A549 (cell line): ENCODE results near the gene RPL28. TPM values are rescaled to one million over a fixed set of nuclear protein-coding genes. Genes with fewer than 3 reads are reported as not detected.

Experiments
- ATAC-seq, 2 experiments: fragments of 200-7000 bp in 1 of 2; fragments of >200 bp in 1 of 2; cut with Nextera tagmentation in 1 of 2; cut with Tn5 transposase in 1 of 2; 3 replicates each; pipeline versions ENCODE4 v1.8.0 to v1.9.1; 2018 to 2020; ENCODE audit warnings: mild to moderate bottlenecking in 1 of 2, moderate library complexity in 1 of 2
- CTCF ChIA-PET: fragments of 300-600 bp; sonication (Branson Sonifier 250); formaldehyde crosslinking; extraction: SDS; loops from one replicate; lab custom pipeline; 2021; ENCODE audit warnings: antibody characterized with exemption, inconsistent platforms; lab: Yijun Ruan, JAX
- POLR2A ChIA-PET: fragments of 350-600 bp; formaldehyde crosslinking; extraction: SDS; loops from one replicate; lab custom pipeline; 2021; ENCODE audit warnings: antibody characterized with exemption, inconsistent platforms; lab: Yijun Ruan, JAX
- DNase-seq, 2 experiments: peaks; one replicate each; pipeline versions ENCODE4 v3.0.0 to v3.0.0-alpha.2; 2011 to 2016; ENCODE audit warnings: low read depth in 1 of 2, low spot score in 1 of 2
- FAIRE-seq: peaks from 2 replicates; lab custom pipeline; 2011; peaks lifted over from hg19 to GRCh38; lab: Jason Lieb, UNC
- H3K27ac ChIP-seq, 2 experiments: fragments of >200 bp; sonication (Bioruptor Twin); formaldehyde crosslinking; 3 replicates each; pipeline ENCODE4 v1.5.1; 2016 to 2017
- H3K4me1 ChIP-seq: fragments of >200 bp; sonication (Bioruptor Twin); formaldehyde crosslinking; 3 replicates; pipeline ENCODE4 v1.6.1; 2016
- H3K4me2 ChIP-seq: fragments of >200 bp; sonication (Bioruptor Twin); formaldehyde crosslinking; 3 replicates; pipeline ENCODE4 v1.6.1; 2016
- H3K4me3 ChIP-seq: fragments of >200 bp; sonication (Bioruptor Twin); formaldehyde crosslinking; 3 replicates; pipeline ENCODE4 v1.5.1; 2016
- H3K9me3 ChIP-seq: fragments of >200 bp; sonication (Bioruptor Twin); formaldehyde crosslinking; 3 replicates; pipeline ENCODE4 v1.6.1; 2016
- CEBPB ChIP-seq, 2 experiments: fragments of >200 bp in 1 of 2; sonication (Bioruptor Twin) in 1 of 2; formaldehyde crosslinking in 1 of 2; IDR thresholded peaks; 2 replicates each; pipeline ENCODE4 v1.6.1; 2012 to 2016
- EHF ChIP-seq: fragments of 250-450 bp; sonication (Bioruptor Pico); IDR thresholded peaks from 2 replicates; pipeline ENCODE4 v1.5.0; 2020; ENCODE audit warnings: mild to moderate bottlenecking
- HES2 ChIP-seq: fragments of >200 bp; sonication (Bioruptor Twin); formaldehyde crosslinking; IDR thresholded peaks from 2 replicates; pipeline ENCODE4 v1.6.1; 2016
- HOXA7 ChIP-seq: fragments of 250-450 bp; sonication (Bioruptor Pico); IDR thresholded peaks from 2 replicates; pipeline ENCODE4 v1.5.0; 2020; ENCODE audit warnings: mild to moderate bottlenecking, moderate library complexity
- KDM1A ChIP-seq: fragments of 200-600 bp; sonication (generic); IDR thresholded peaks from 2 replicates; pipeline ENCODE4 v1.6.1; 2016; ENCODE audit warnings: low read depth, mild to moderate bottlenecking
- MAFK ChIP-seq: fragments of 450-650 bp; IDR thresholded peaks from 2 replicates; pipeline ENCODE4 v1.6.1; 2014; ENCODE audit not compliant: partially characterized antibody
- NFE2L2 ChIP-seq: fragments of 150-350 bp; conservative IDR thresholded peaks from 2 replicates; pipeline ENCODE4 v1.6.1; 2014; ENCODE audit warnings: low read length
- NPAS2 ChIP-seq: fragments of 250-450 bp; sonication (Bioruptor Pico); IDR thresholded peaks from 2 replicates; pipeline ENCODE4 v1.8.0; 2022; ENCODE audit warnings: mild to moderate bottlenecking, moderate library complexity, borderline replicate concordance
- NR3C1 ChIP-seq: fragments of >200 bp; sonication (Bioruptor Twin); formaldehyde crosslinking; IDR thresholded peaks from 3 replicates; pipeline ENCODE4 v1.6.1; 2017
- PBX3 ChIP-seq: IDR thresholded peaks from 2 replicates; pipeline ENCODE4 v1.6.1; 2012
- RAD21 ChIP-seq, 2 experiments: fragments of >200 bp in 1 of 2; sonication (Bioruptor Twin) in 1 of 2; formaldehyde crosslinking in 1 of 2; IDR thresholded peaks in 1 of 2; conservative IDR thresholded peaks in 1 of 2; 2 replicates in 1 of 2; 3 replicates in 1 of 2; pipeline ENCODE4 v1.6.1; 2012 to 2018; ENCODE audit warnings: inconsistent platforms in 1 of 2
- RCOR1 ChIP-seq: fragments of 150-350 bp; IDR thresholded peaks from 2 replicates; pipeline ENCODE4 v1.6.1; 2014; ENCODE audit warnings: antibody characterized with exemption, low read length, low read depth
- REST ChIP-seq: fragments of 200-600 bp; sonication (generic); IDR thresholded peaks from 2 replicates; pipeline ENCODE4 v1.6.1; 2016; ENCODE audit warnings: antibody characterized with exemption, mild to moderate bottlenecking, moderate library complexity
- RFX5 ChIP-seq: fragments of 450-650 bp; IDR thresholded peaks from 2 replicates; pipeline ENCODE4 v1.7.1; 2014; ENCODE audit warnings: antibody characterized with exemption, mild to moderate bottlenecking, moderate library complexity
- TFCP2L1 ChIP-seq: fragments of 250-450 bp; sonication (Bioruptor Pico); IDR thresholded peaks from 2 replicates; pipeline ENCODE4 v1.5.0; 2021; ENCODE audit warnings: mild to moderate bottlenecking
- ZSCAN20 ChIP-seq: fragments of 250-450 bp; sonication (Bioruptor Pico); IDR thresholded peaks from 2 replicates; pipeline ENCODE4 v1.8.0; 2022; ENCODE audit warnings: mild to moderate bottlenecking, moderate library complexity
- WGBS: methylation state at CpG from one replicate; pipeline ENCODE4 v1.1.6; 2017; ENCODE audit errors: missing lambda C conversion rate; 5-methylcytosine and 5-hydroxymethylcytosine counted together
- polyA plus RNA-seq, 4 experiments: library from polyadenylated mRNA; depleted of rRNA in 3 of 4; stranded (reverse); fragments of >200 nt; fragmentation: RNase III in 1 of 4; extraction: RNeasy Plus Mini Kit Qiagen cat#74134 plus additional on column Dnase treatment in 1 of 4; gene quantifications; 2 replicates in 3 of 4; 3 replicates in 1 of 4; pipeline ENCODE4 v1.2.3, GENCODE V29; 2011 to 2017
- TF ChIP-seq, protein P1 (sequence below): fragments of >200 bp; sonication (Bioruptor Twin); formaldehyde crosslinking; IDR thresholded peaks from 3 replicates; pipeline ENCODE4 v1.6.1; 2016
- TF ChIP-seq, protein P2 (sequence below): fragments of 250-450 bp; sonication (Bioruptor Pico); IDR thresholded peaks from 2 replicates; pipeline ENCODE4 v1.5.0; 2021; ENCODE audit warnings: mild to moderate bottlenecking, moderate library complexity, borderline replicate concordance
- TF ChIP-seq, protein P3 (sequence below): fragments of 250-450 bp; sonication (Bioruptor Pico); IDR thresholded peaks from 2 replicates; pipeline ENCODE4 v1.5.0; 2020; ENCODE audit warnings: low read depth, mild to moderate bottlenecking, moderate library complexity

RPL28 gene
- polyA plus RNA-seq, 2 of the 4 experiments (the other 2 are of a cell fraction) = 329 to 2,037 TPM

DNA sequence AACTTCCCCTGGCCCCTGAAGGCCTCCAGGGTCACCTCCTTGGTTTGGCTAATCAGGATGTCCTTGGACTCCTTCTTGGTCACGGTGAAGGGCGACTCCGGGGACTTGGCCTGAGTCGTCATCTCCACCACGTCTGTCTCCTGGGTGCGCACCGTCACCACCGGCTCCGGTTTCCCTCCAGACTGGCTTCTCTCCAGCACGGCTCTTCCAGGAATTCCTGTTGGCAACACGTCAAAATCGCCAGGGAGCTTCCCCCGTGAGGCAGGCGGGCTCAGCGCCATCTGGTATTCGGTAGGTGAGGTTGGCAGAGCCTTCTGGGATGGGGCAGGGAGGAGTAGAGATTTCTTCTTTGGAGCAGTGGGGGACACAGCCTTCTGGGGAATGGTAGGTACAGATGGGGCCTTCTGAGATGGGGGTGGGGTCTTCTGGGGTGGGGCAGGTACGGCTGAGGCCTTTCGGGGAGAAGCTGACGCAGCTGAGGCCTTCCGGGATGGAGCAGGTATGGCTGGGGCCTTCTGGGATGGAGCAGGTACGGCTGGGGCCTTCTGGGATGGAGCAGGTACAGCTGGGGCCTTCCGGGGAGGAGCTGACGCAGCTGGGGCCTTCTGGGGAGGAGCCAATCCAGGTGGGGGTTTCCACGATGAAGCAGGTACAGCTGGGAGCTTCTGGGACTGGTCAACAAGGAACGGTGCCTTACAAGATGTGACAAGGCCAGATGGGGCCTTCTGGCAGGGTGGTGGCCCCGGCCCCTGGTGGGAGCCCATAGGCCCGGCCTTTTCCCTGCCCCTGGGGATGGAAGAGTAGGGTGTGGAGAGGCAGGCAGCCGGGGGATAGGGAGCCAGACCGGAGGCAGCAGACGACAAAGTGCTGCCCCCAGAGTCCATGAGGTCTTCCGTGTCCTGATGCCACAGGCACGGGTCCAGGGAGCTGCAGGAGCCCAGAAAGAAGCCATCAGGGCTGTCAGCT is 26.5 kb upstream of the RPL28 start (continued):
- TF ChIP-seq TFCP2L1 (CRISPR knock-in tag) (no peak), NR3C1 (no peak), ZSCAN20 (no peak)
- TF ChIP-seq, protein P1, sequence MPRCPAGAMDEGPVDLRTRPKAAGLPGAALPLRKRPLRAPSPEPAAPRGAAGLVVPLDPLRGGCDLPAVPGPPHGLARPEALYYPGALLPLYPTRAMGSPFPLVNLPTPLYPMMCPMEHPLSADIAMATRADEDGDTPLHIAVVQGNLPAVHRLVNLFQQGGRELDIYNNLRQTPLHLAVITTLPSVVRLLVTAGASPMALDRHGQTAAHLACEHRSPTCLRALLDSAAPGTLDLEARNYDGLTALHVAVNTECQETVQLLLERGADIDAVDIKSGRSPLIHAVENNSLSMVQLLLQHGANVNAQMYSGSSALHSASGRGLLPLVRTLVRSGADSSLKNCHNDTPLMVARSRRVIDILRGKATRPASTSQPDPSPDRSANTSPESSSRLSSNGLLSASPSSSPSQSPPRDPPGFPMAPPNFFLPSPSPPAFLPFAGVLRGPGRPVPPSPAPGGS = no peak

- Histone ChIP-seq H3K4me2 (no peak overlapping the region), H3K27ac (0 out of 6 replicates have a peak overlapping the region, but pooled peaks of 1 of the 2 experiments have one; percentile 19), H3K4me3 (no peak overlapping the region), H3K9me3 (no peaks in the 10 kb centered on the region), H3K4me1 (peaks cover 23% of the 10 kb centered on the region)
- no peak for ATAC-seq
- POLR2A ChIA-PET = no interaction called here
- no peak for DNase-seq
- 92% methylated on average over 16 of the region's 16 CpGs for WGBS
- FAIRE-seq = no peak
- TF ChIP-seq NR3C1 (no peak), MAFK (no peak), HES2 (no peak), TFCP2L1 (CRISPR knock-in tag) (no peak), NPAS2 (no peak), RCOR1 (no peak), EHF (CRISPR knock-in tag) (no peak), NFE2L2 (no peak), RAD21 (conservative IDR thresholded peaks at IDR 0.05 in 1 of 2, IDR thresholded peaks at IDR 0.05 in 1 of 2) (no peak), KDM1A (no peak), PBX3 (no peak), HOXA7 (CRISPR knock-in tag) (no peak), CEBPB (IDR thresholded peaks at IDR 0.05) (no peak), RFX5 (no peak), REST (no peak)
- TF ChIP-seq, protein P2, sequence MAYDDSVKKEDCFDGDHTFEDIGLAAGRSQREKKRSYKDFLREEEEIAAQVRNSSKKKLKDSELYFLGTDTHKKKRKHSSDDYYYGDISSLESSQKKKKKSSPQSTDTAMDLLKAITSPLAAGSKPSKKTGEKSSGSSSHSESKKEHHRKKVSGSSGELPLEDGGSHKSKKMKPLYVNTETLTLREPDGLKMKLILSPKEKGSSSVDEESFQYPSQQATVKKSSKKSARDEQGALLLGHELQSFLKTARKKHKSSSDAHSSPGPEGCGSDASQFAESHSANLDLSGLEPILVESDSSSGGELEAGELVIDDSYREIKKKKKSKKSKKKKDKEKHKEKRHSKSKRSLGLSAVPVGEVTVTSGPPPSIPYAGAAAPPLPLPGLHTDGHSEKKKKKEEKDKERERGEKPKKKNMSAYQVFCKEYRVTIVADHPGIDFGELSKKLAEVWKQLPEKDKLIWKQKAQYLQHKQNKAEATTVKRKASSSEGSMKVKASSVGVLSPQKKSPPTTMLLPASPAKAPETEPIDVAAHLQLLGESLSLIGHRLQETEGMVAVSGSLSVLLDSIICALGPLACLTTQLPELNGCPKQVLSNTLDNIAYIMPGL (CRISPR knock-in tag) = no peak
- TF ChIP-seq, protein P3, sequence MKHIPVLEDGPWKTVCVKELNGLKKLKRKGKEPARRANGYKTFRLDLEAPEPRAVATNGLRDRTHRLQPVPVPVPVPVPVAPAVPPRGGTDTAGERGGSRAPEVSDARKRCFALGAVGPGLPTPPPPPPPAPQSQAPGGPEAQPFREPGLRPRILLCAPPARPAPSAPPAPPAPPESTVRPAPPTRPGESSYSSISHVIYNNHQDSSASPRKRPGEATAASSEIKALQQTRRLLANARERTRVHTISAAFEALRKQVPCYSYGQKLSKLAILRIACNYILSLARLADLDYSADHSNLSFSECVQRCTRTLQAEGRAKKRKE = no peak
- CTCF ChIA-PET = interaction anchor here (1.2 to 14.8 kb wide), 4 partner anchors 21 to 69 kb away, joined by 3 to 105 read pairs (median 8); partner anchors contain the start of genes KMT5C and TMEM238
Observed at GRCh38 chr19:55360902-55361301, 24.8 kb upstream of the RPL28 start.
